Transverse colon (tissue), 4 donors: ENCODE results near the gene ZCCHC4.
A peak's percentile ranks its signal among the peaks of the same experiment; 100 is the strongest.

Experiments
- CTCF ChIP-seq, 5 experiments: fragments of 200-600 bp in 3 of 5; fragments of 450-650 bp in 2 of 5; sonication (generic) in 3 of 5; IDR thresholded peaks; 1 replicate in 2 of 5; 2 replicates in 3 of 5; pipeline ENCODE4 v1.5.1; 2016 to 2017; ENCODE audit warnings: antibody characterized with exemption in 5 of 5, inconsistent platforms in 3 of 5, mild to moderate bottlenecking in 2 of 5, moderate library complexity in 1 of 5
- POLR2A ChIP-seq: fragments of 450-650 bp; IDR thresholded peaks from one replicate; pipeline ENCODE4 v1.6.1; 2016; ENCODE audit warnings: antibody characterized with exemption, mild to moderate bottlenecking, moderate library complexity
- POLR2AphosphoS5 ChIP-seq, 3 donors: sonication (generic); formaldehyde crosslinking; IDR thresholded peaks; one replicate each; pipeline ENCODE4 v1.6.1; 2016; ENCODE audit warnings: antibody characterized with exemption in 3 of 3

DNA sequence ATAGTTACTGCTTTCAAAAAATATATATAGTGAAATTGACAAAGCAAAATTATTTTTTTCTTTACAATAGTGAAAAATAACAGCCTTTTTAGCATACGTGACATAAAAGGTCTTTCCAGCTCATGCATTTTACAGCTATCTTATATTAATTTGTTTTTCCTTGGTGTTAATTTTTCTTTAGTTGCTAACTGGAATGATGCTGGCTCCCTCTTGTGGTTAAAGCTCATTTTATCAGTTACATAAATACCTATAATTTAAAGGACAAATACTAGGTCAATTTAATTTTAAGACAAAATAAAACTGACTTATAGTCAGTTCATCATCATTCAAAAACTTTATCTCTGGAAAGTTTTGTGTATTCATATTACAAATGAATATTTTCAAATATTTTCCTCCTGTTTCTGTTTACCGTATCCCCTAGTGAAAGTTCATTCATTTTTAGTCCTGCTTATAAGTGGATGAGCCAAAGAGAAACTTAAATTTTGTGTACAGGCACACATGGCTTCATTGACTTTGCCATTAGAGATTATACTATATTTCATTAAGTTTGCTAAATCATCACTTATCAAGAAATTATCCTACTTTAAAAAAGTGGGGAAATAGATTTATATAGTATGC, 54.5 kb downstream of the ZCCHC4 start:
- peak; percentile 48 to 60 (median 57) for TF ChIP-seq CTCF (IDR thresholded peaks at IDR 0.05)
- TF ChIP-seq POLR2AphosphoS5 (IDR thresholded peaks at IDR 0.05): no peak
- no peak for TF ChIP-seq POLR2A
